SK-N-SH (cell line): ENCODE results near the gene SFXN1. TPM values are rescaled to one million over a fixed set of nuclear protein-coding genes. Genes with fewer than 3 reads are reported as not detected.

Source experiments
- CTCF ChIA-PET: fragments of 300-600, 350-600 bp; formaldehyde crosslinking; extraction: SDS; loops from one replicate; lab custom pipeline; 2021; lab: Yijun Ruan, JAX
- POLR2A ChIA-PET: fragments of 350-600 bp; sonication (Branson Sonifier 250); formaldehyde crosslinking; extraction: SDS; loops from one replicate; lab custom pipeline; 2020; ENCODE audit warnings: antibody characterized with exemption, inconsistent platforms; lab: Yijun Ruan, JAX
- DNase-seq: peaks from one replicate; pipeline ENCODE4 v3.0.0; 2012
- H2AFZ ChIP-seq: fragments of 200-600 bp; sonication (generic); 2 replicates; pipeline ENCODE4 v1.8.1; 2016; ENCODE audit warnings: antibody characterized with exemption, mild to moderate bottlenecking, low read depth
- H3F3A ChIP-seq: fragments of 200-600 bp; sonication (generic); replicated peaks from 2 replicates; pipeline ENCODE3; 2016; ENCODE audit warnings: antibody characterized with exemption, mild to moderate bottlenecking; ENCODE audit not compliant: insufficient read depth
- H3K27ac ChIP-seq, 2 experiments: fragments of 200-500 bp in 1 of 2; fragments of 200-600 bp in 1 of 2; sonication (Bioruptor generic) in 1 of 2; sonication (generic), shearing (Covaris generic) in 1 of 2; 2 replicates each; pipeline versions ENCODE4 v1.5.1 to v1.6.1; 2014 to 2016; ENCODE audit warnings: low read depth in 2 of 2, inconsistent platforms in 1 of 2, low read length in 1 of 2, mild to moderate bottlenecking in 1 of 2, mixed read lengths in 1 of 2
- H3K27me3 ChIP-seq: fragments of 200-600 bp; sonication (generic), shearing (Covaris generic); 2 replicates; pipeline ENCODE4 v1.6.1; 2016; ENCODE audit warnings: mixed run types; ENCODE audit not compliant: insufficient read depth
- H3K36me3 ChIP-seq, 2 experiments: fragments of 200-500 bp in 1 of 2; fragments of 200-600 bp in 1 of 2; sonication (Bioruptor generic) in 1 of 2; sonication (generic) in 1 of 2; replicated peaks in 1 of 2; 2 replicates each; pipeline versions ENCODE3 to v1.5.1; 2014 to 2016; ENCODE audit warnings: low read length in 1 of 2, mild to moderate bottlenecking in 1 of 2; ENCODE audit not compliant: insufficient read depth in 2 of 2, control insufficient read depth in 1 of 2
- H3K4me1 ChIP-seq, 2 experiments: fragments of 200-500 bp in 1 of 2; fragments of 200-600 bp in 1 of 2; sonication (Bioruptor generic) in 1 of 2; sonication (generic), shearing (Covaris generic) in 1 of 2; 2 replicates each; pipeline versions ENCODE4 v1.5.1 to v1.6.1; 2014 to 2016; ENCODE audit warnings: low read depth in 1 of 2, low read length in 1 of 2, mixed run types in 1 of 2; ENCODE audit not compliant: insufficient read depth in 2 of 2, control insufficient read depth in 1 of 2
- H3K4me2 ChIP-seq: fragments of 200-600 bp; sonication (generic), shearing (Covaris generic); 2 replicates; pipeline ENCODE4 v1.6.1; 2017; ENCODE audit warnings: mixed run types
- H3K4me3 ChIP-seq, 2 experiments: fragments of 200-500 bp in 1 of 2; fragments of 200-600 bp in 1 of 2; sonication (Bioruptor generic) in 1 of 2; sonication (generic), shearing (Covaris generic) in 1 of 2; 2 replicates each; pipeline versions ENCODE4 v1.5.1 to v1.8.1; 2014 to 2016; ENCODE audit warnings: low read depth in 2 of 2, inconsistent platforms in 1 of 2, low read length in 1 of 2, mild to moderate bottlenecking in 1 of 2, mixed read lengths in 1 of 2, moderate library complexity in 1 of 2
- H3K79me2 ChIP-seq: fragments of 200-600 bp; sonication (generic); 2 replicates; pipeline ENCODE4 v1.8.1; 2017; ENCODE audit warnings: mild to moderate bottlenecking; ENCODE audit not compliant: insufficient read depth
- H3K9ac ChIP-seq: fragments of 200-600 bp; sonication (generic); 2 replicates; pipeline ENCODE4 v1.6.1; 2017; ENCODE audit warnings: mixed run types
- H3K9me2 ChIP-seq: fragments of 200-600 bp; sonication (generic); 2 replicates; pipeline ENCODE4 v1.6.1; 2017; ENCODE audit warnings: mixed run types
- H3K9me3 ChIP-seq: fragments of 200-600 bp; sonication (generic); 2 replicates; pipeline ENCODE4 v1.6.1; 2017; ENCODE audit warnings: mixed run types, mild to moderate bottlenecking, moderate library complexity
- H4K20me1 ChIP-seq: fragments of 200-600 bp; sonication (generic); 2 replicates; pipeline ENCODE4 v1.6.1; 2017; ENCODE audit warnings: mild to moderate bottlenecking, mixed run types; ENCODE audit not compliant: insufficient read depth
- ELF1 ChIP-seq: IDR thresholded peaks from 2 replicates; pipeline ENCODE4 v1.4.0; 2012
- EP300 ChIP-seq, 2 experiments: IDR thresholded peaks; 2 replicates each; pipeline versions ENCODE4 v1.4.0 to v1.6.1; 2012; ENCODE audit warnings: borderline replicate concordance in 1 of 2, low read depth in 1 of 2, low read length in 1 of 2
- FOXJ3 ChIP-seq: sonication (generic); formaldehyde crosslinking; IDR thresholded peaks from 2 replicates; pipeline ENCODE4 v1.5.1; 2020; ENCODE audit warnings: mild to moderate bottlenecking, missing genetic modification reagents
- FOXM1 ChIP-seq: IDR thresholded peaks from 2 replicates; pipeline ENCODE4 v1.4.0; 2012; ENCODE audit warnings: low read depth, mild to moderate bottlenecking
- GABPA ChIP-seq: IDR thresholded peaks from 2 replicates; pipeline ENCODE4 v1.4.0; 2012; ENCODE audit warnings: low read depth, mild to moderate bottlenecking
- GATA2 ChIP-seq: sonication (generic); formaldehyde crosslinking; IDR thresholded peaks from 2 replicates; pipeline ENCODE4 v1.5.0; 2020; ENCODE audit warnings: mild to moderate bottlenecking, missing genetic modification reagents
- JUND ChIP-seq: IDR thresholded peaks from 2 replicates; pipeline ENCODE4 v1.4.0; 2012
- MXI1 ChIP-seq: IDR thresholded peaks from 2 replicates; pipeline ENCODE4 v1.6.1; 2012; ENCODE audit warnings: mild to moderate bottlenecking, low read depth, low read length, improper control_type of control experiment
- NFIC ChIP-seq: IDR thresholded peaks from 2 replicates; pipeline ENCODE4 v1.4.0; 2012; ENCODE audit warnings: borderline replicate concordance
- NRF1 ChIP-seq: IDR thresholded peaks from 2 replicates; pipeline ENCODE4 v1.6.1; 2012; ENCODE audit warnings: low read depth, mild to moderate bottlenecking, low read length
- RFX5 ChIP-seq: IDR thresholded peaks from 2 replicates; pipeline ENCODE4 v1.6.1; 2012; ENCODE audit warnings: mild to moderate bottlenecking, improper control_type of control experiment, low read length
- RXRA ChIP-seq: IDR thresholded peaks from 2 replicates; pipeline ENCODE4 v1.4.0; 2012; ENCODE audit warnings: low read depth, mild to moderate bottlenecking, borderline replicate concordance
- SIN3A ChIP-seq: IDR thresholded peaks from 2 replicates; pipeline ENCODE4 v1.6.1; 2012; ENCODE audit warnings: low read depth, mild to moderate bottlenecking, low read length, moderate library complexity, borderline replicate concordance
- TEAD4 ChIP-seq: IDR thresholded peaks from 2 replicates; pipeline ENCODE4 v1.4.0; 2012; ENCODE audit warnings: mild to moderate bottlenecking, borderline replicate concordance; ENCODE audit not compliant: insufficient read depth
- USF2 ChIP-seq: fragments of 150-350 bp; IDR thresholded peaks from 2 replicates; pipeline ENCODE4 v1.6.1; 2017; ENCODE audit warnings: antibody characterized with exemption, low read length, low read depth, borderline replicate concordance
- YY1 ChIP-seq: IDR thresholded peaks from 2 replicates; pipeline ENCODE4 v1.4.0; 2012; ENCODE audit warnings: low read depth, mild to moderate bottlenecking
- ZBTB33 ChIP-seq: IDR thresholded peaks from 2 replicates; pipeline ENCODE4 v1.4.0; 2012; ENCODE audit warnings: low read depth, borderline replicate concordance
- WGBS: methylation state at CpG from one replicate; pipeline ENCODE4 v1.1.6; 2017; ENCODE audit warnings: low lambda C conversion rate; 5-methylcytosine and 5-hydroxymethylcytosine counted together
- polyA plus RNA-seq, 3 experiments: library from polyadenylated mRNA; depleted of rRNA; stranded (reverse); fragments of >200 nt; gene quantifications; 2 replicates each; pipeline ENCODE4 v1.2.3, GENCODE V29; 2012
- TF ChIP-seq, protein P1 (sequence below): fragments of 200-600 bp; sonication (generic); IDR thresholded peaks from 2 replicates; pipeline ENCODE4 v1.6.1; 2017; ENCODE audit warnings: antibody characterized with exemption, mild to moderate bottlenecking, moderate library complexity
- TF ChIP-seq, protein P2 (sequence below): IDR thresholded peaks from 2 replicates; pipeline ENCODE4 v1.4.0; 2012; ENCODE audit warnings: low read depth, borderline replicate concordance

The SFXN1 gene
- polyA plus RNA-seq, 1 of the 3 experiments (the other 2 are of a cell fraction) = 73.6 TPM

- Histone ChIP-seq H3K27me3 (no peaks in the 10 kb centered on the region), H3K9ac (no peak overlapping the region), H3K36me3 (peaks cover 15 to 28% of the 10 kb centered on the region in 2 experiments), H3K9me2 (no peaks in the 10 kb centered on the region), H2AFZ (no peak overlapping the region), H3K4me3 (no peak overlapping the region), H3K27ac (no peak overlapping the region), H3F3A (no peaks in the 10 kb centered on the region), H3K4me2 (no peak overlapping the region), H3K9me3 (no peaks in the 10 kb centered on the region), H3K79me2 (peaks cover 98% of the 10 kb centered on the region), H3K4me1 (peaks cover 0 to 11% of the 10 kb centered on the region in 2 experiments; a peak in 2 of 4 replicates), H4K20me1 (peaks cover 40% of the 10 kb centered on the region)
- ChIA-PET POLR2A (no interaction called here), CTCF (interaction anchor here (1.4 kb wide), 1 partner anchor 51 kb away, joined by 3 read pairs; no protein-coding TSS in a partner anchor)
- TF ChIP-seq YY1 (no peak), ELF1 (no peak), JUND (no peak), FOXJ3 (no peak), RXRA (no peak), NFIC (no peak), ZBTB33 (no peak), SIN3A (no peak), MXI1 (no peak), GATA2 (no peak), TEAD4 (no peak), FOXM1 (no peak), USF2 (no peak), RFX5 (no peak), GABPA (no peak), EP300 (IDR thresholded peaks at IDR 0.05; ENCODE audit: borderline replicate concordance in 1 of 2, low read depth in 1 of 2, low read length in 1 of 2) (no peak), NRF1 (no peak)
- TF ChIP-seq, protein P1, sequence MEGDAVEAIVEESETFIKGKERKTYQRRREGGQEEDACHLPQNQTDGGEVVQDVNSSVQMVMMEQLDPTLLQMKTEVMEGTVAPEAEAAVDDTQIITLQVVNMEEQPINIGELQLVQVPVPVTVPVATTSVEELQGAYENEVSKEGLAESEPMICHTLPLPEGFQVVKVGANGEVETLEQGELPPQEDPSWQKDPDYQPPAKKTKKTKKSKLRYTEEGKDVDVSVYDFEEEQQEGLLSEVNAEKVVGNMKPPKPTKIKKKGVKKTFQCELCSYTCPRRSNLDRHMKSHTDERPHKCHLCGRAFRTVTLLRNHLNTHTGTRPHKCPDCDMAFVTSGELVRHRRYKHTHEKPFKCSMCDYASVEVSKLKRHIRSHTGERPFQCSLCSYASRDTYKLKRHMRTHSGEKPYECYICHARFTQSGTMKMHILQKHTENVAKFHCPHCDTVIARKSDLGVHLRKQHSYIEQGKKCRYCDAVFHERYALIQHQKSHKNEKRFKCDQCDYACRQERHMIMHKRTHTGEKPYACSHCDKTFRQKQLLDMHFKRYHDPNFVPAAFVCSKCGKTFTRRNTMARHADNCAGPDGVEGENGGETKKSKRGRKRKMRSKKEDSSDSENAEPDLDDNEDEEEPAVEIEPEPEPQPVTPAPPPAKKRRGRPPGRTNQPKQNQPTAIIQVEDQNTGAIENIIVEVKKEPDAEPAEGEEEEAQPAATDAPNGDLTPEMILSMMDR = no peak
- TF ChIP-seq, protein P2, sequence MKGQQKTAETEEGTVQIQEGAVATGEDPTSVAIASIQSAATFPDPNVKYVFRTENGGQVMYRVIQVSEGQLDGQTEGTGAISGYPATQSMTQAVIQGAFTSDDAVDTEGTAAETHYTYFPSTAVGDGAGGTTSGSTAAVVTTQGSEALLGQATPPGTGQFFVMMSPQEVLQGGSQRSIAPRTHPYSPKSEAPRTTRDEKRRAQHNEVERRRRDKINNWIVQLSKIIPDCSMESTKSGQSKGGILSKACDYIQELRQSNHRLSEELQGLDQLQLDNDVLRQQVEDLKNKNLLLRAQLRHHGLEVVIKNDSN = no peak
- no peak for DNase-seq
- 96% methylated on average over 8 of the region's 8 CpGs for WGBS
Observed at GRCh38 chr5:175483337-175483736, 5.0 kb downstream of the SFXN1 start.
